ENCODE results near the gene CNTNAP5.

- TF ChIP-seq CTCF (IDR thresholded peaks at IDR 0.05; ENCODE audit: low read depth, low read length) (no peak), EZH2phosphoT487 (IDR thresholded peaks at IDR 0.05; ENCODE audit: low read depth) (no peak)
These were observed 21.2 kb downstream of the CNTNAP5 start for GRCh38 chr2:124046332-124046731.
